Thymus (tissue), 11 donors: ENCODE measurements around the gene RANBP10. TPM values are rescaled to one million over a fixed set of nuclear protein-coding genes. Genes with fewer than 3 reads are reported as not detected.

ENCODE experiments used
- DNase-seq, 9 donors: peaks; one replicate each; pipeline ENCODE4 v3.0.0-alpha.2; 2013; ENCODE audit warnings: low spot score in 9 of 9, low read depth in 6 of 9, missing footprints in 1 of 9
- H3K27ac ChIP-seq, 2 donors: one replicate each; pipeline ENCODE4 v1.5.1; 2013; ENCODE audit warnings: control low read depth in 1 of 2, low read depth in 1 of 2, low read length in 1 of 2, mild to moderate bottlenecking in 1 of 2, moderate library complexity in 1 of 2
- H3K27me3 ChIP-seq, 2 donors: one replicate each; pipeline ENCODE4 v1.5.1; 2013; ENCODE audit warnings: low read length in 1 of 2; ENCODE audit not compliant: control insufficient read depth in 2 of 2, insufficient read depth in 1 of 2
- H3K36me3 ChIP-seq, 2 donors: one replicate each; pipeline ENCODE4 v1.5.1; 2013; ENCODE audit warnings: low read length in 1 of 2, mild to moderate bottlenecking in 1 of 2, moderate library complexity in 1 of 2; ENCODE audit not compliant: control insufficient read depth in 2 of 2, insufficient read depth in 2 of 2
- H3K4me1 ChIP-seq, 2 donors: one replicate each; pipeline ENCODE4 v1.5.1; 2013; ENCODE audit warnings: low read length in 2 of 2; ENCODE audit not compliant: control insufficient read depth in 2 of 2, insufficient read depth in 2 of 2
- H3K4me3 ChIP-seq, 2 donors: one replicate each; pipeline ENCODE4 v1.5.1; 2013; ENCODE audit warnings: low read length in 2 of 2, control low read depth in 1 of 2, mild to moderate bottlenecking in 1 of 2
- H3K9me3 ChIP-seq, 2 donors: one replicate each; pipeline ENCODE4 v1.5.1; 2013; ENCODE audit warnings: low read length in 1 of 2, mild to moderate bottlenecking in 1 of 2; ENCODE audit not compliant: control insufficient read depth in 2 of 2, insufficient read depth in 1 of 2
- WGBS: extraction: QIAGEN DNeasy Blood & Tissue Kit; methylation state at CpG from one replicate; pipeline ENCODE4 v1.1.7; 2013; 5-methylcytosine and 5-hydroxymethylcytosine counted together
- polyA plus RNA-seq: library from polyadenylated mRNA; stranded (reverse); fragments of 200-250 nt; gene quantifications from one replicate; pipeline ENCODE4 v1.2.3, GENCODE V29; 2013
- total RNA-seq: library from RNA; stranded (reverse); fragments of 120-200 nt; gene quantifications from one replicate; pipeline ENCODE4 v1.2.4, GENCODE V29; 2013
- donor health status: healthy.

Gene RANBP10
- total and polyA plus RNA-seq, 2 donors, result 3.7 to 10.7 TPM

- 97% methylated on average over 6 of the region's 6 CpGs for WGBS
- Histone ChIP-seq H3K27ac (no peak overlapping the region), H3K27me3 (no peaks in the 10 kb centered on the region), H3K9me3 (no peaks in the 10 kb centered on the region), H3K4me1 (peaks cover 9 to 35% of the 10 kb centered on the region in 2 donors), H3K36me3 (peaks cover 13 to 16% of the 10 kb centered on the region in 2 donors), H3K4me3 (no peak overlapping the region)
- DNase-seq, result no peak
Measured at GRCh38 chr16:67775273-67775672, 31.1 kb downstream of the RANBP10 start.

- Histone ChIP-seq H3K9me3 (no peaks in the 10 kb centered on the region), H3K27me3 (no peaks in the 10 kb centered on the region), H3K27ac (no peak overlapping the region), H3K4me3 (no peak overlapping the region), H3K36me3 (peaks cover 17 to 18% of the 10 kb centered on the region in 2 donors), H3K4me1 (peaks cover 5 to 27% of the 10 kb centered on the region in 2 donors)
- DNase-seq, result no peak
- WGBS, result 97% methylated on average over 3 of the region's 3 CpGs
Measured at GRCh38 chr16:67774457-67774853, 31.9 kb downstream of the RANBP10 start.

- no peak overlapping the region for H3K27ac ChIP-seq
Measured at GRCh38 chr16:67773569-67774456, 32.5 kb downstream of the RANBP10 start.

DNA sequence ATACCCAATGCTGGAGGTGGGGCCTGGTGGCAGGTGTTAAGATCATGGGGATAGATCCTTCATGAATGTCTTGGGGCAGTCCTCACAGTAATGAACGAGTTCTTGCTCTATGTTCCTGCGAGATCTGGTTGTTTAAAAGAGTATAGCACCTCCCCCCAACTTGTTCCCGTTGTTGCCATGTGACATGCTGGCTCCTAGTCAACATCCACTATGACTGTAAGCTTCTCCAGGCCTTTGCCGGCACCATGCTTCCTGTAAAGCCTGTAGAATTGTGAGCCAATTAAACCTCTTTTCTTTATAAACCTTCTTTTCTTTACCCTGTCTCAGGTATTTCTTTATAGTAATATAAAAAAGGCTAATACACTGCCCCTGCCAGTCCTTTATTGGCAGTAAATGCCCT is 33.3 kb downstream of the RANBP10 start:
- Histone ChIP-seq H3K4me1 (peaks cover 4 to 22% of the 10 kb centered on the region in 2 donors), H3K36me3 (peaks cover 17 to 18% of the 10 kb centered on the region in 2 donors), H3K27ac (no peak overlapping the region), H3K9me3 (no peaks in the 10 kb centered on the region), H3K27me3 (no peaks in the 10 kb centered on the region), H3K4me3 (no peak overlapping the region)
- DNase-seq, result no peak
- 82% methylated on average over 4 of the region's 4 CpGs for WGBS

More at GRCh38 chr16:67773569-67774456, 32.5 kb downstream of the RANBP10 start:
- no peaks in the 10 kb centered on the region for H3K27me3 ChIP-seq
- no peak overlapping the region for H3K4me3 ChIP-seq
- no peak for DNase-seq
- no peaks in the 10 kb centered on the region for H3K9me3 ChIP-seq
- 89% methylated on average over 6 of the region's 6 CpGs for WGBS
- peaks cover 17 to 18% of the 10 kb centered on the region in 2 donors for H3K36me3 ChIP-seq
- H3K4me1 ChIP-seq, result peaks cover 4 to 23% of the 10 kb centered on the region in 2 donors

- WGBS, result 96% methylated on average over 6 of the region's 6 CpGs
- H3K9me3 ChIP-seq, result no peaks in the 10 kb centered on the region
- no peak for DNase-seq
- H3K36me3 ChIP-seq, result peaks cover 21 to 29% of the 10 kb centered on the region in 2 donors
- H3K27me3 ChIP-seq, result no peaks in the 10 kb centered on the region
- H3K4me1 ChIP-seq, result peaks cover 4 to 22% of the 10 kb centered on the region in 2 donors
- H3K27ac ChIP-seq, result no peak overlapping the region
- no peak overlapping the region for H3K4me3 ChIP-seq
Measured at GRCh38 chr16:67770346-67770991, 35.9 kb downstream of the RANBP10 start.

- no peak for DNase-seq
- Histone ChIP-seq H3K27me3 (no peaks in the 10 kb centered on the region), H3K4me1 (peaks cover 0 to 9% of the 10 kb centered on the region in 2 donors), H3K27ac (no peak overlapping the region), H3K9me3 (no peaks in the 10 kb centered on the region), H3K4me3 (no peak overlapping the region), H3K36me3 (peaks cover 21 to 35% of the 10 kb centered on the region in 2 donors)
- WGBS, result 94% methylated on average over 7 of the region's 7 CpGs
Measured at GRCh38 chr16:67767953-67768352, 38.4 kb downstream of the RANBP10 start.

DNA sequence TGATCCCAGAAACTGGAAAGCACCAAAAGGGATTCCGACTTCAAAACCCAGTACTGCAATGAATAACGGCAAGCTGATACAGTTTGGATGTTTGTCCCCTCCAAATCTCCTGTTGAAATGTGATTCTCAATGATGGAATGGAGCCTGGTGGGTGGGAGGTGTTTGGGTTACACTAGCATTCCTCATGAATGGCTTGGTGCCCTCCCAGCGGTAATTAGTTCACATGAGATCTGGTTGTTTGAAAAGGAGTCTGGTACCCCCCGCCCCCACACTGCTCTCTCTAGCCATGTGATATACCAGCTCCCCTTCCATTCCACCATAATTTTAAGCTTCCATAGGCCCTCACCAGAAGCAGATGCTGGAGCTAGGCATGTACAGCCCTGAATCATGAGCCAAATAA is 40.1 kb downstream of the RANBP10 start:
- DNase-seq, result no peak
- peaks cover 15 to 28% of the 10 kb centered on the region in 2 donors for H3K36me3 ChIP-seq

GRCh38 chr16:67764158-67764667 is 42.1 kb downstream of the RANBP10 start:
- no peak for DNase-seq
- no peak overlapping the region for H3K27ac ChIP-seq
- H3K4me3 ChIP-seq, result no peak overlapping the region
- H3K4me1 ChIP-seq, result peaks cover 0 to 10% of the 10 kb centered on the region in 2 donors
- no peaks in the 10 kb centered on the region for H3K9me3 ChIP-seq
- H3K36me3 ChIP-seq, result peaks cover 7 to 27% of the 10 kb centered on the region in 2 donors
- H3K27me3 ChIP-seq, result no peaks in the 10 kb centered on the region
- WGBS, result 97% methylated on average over 7 of the region's 7 CpGs

More for the DNA sequence above, 40.1 kb downstream of the RANBP10 start:
- no peaks in the 10 kb centered on the region for H3K27me3 ChIP-seq
- no peaks in the 10 kb centered on the region for H3K9me3 ChIP-seq
- no peaks in the 10 kb centered on the region for H3K4me1 ChIP-seq
- no peak overlapping the region for H3K4me3 ChIP-seq
- WGBS, result 96% methylated on average over 4 of the region's 4 CpGs
- no peak overlapping the region for H3K27ac ChIP-seq

DNA sequence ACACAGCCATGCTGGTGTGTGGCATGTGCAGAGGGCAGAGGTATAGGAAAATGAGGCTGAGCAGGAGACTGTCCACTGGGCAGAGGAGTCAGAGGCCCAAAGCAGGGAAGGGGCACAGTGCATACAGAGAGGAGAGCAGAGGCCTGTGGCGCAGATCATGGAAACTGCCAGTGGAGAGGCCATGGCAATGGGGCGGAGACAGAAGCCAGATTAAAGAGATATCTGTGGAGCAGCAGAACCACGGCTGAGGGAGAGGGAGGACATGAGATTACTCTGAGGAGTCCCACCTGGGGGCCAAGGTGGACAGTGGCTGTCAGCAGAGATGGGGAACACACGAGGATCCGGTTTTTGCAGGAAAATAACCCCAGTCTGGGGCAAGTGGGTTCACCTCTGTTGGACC is 43.3 kb downstream of the RANBP10 start:
- WGBS, result 98% methylated on average over 5 of the region's 5 CpGs
- Histone ChIP-seq H3K27me3 (no peaks in the 10 kb centered on the region), H3K9me3 (no peaks in the 10 kb centered on the region), H3K4me1 (peaks cover 0 to 10% of the 10 kb centered on the region in 2 donors), H3K36me3 (peaks cover 16 to 35% of the 10 kb centered on the region in 2 donors), H3K27ac (no peak overlapping the region), H3K4me3 (no peak overlapping the region)
- no peak for DNase-seq
